ENCODE results near the gene EIF4EBP2. TPM values are rescaled to one million over a fixed set of nuclear protein-coding genes. Genes with fewer than 3 reads are reported as not detected.
A peak's percentile ranks its signal among the peaks of the same experiment; 100 is the strongest.

EIF4EBP2 gene
- polyA plus RNA-seq, 2 of the 4 experiments (the other 2 are of a cell fraction), result 13.0 to 15.4 TPM

GRCh38 chr10:70459774-70460490 is 56.0 kb downstream of the EIF4EBP2 start:
- Histone ChIP-seq H3K4me2 (no peak overlapping the region), H3K4me3 (no peak overlapping the region), H3K9me3 (no peaks in the 10 kb centered on the region), H3K4me1 (peaks cover 5% of the 10 kb centered on the region), H3K27ac (no peak overlapping the region)
- CTCF ChIA-PET, result interaction anchor here (0.5 to 19.9 kb wide), 14 partner anchors 10 to 346 kb away, joined by 3 to 376 read pairs (median 6); partner anchors contain the start of genes EIF4EBP2 and PALD1
- 87% methylated on average over 26 of the region's 29 CpGs for WGBS (ENCODE audit: missing lambda C conversion rate)
- FAIRE-seq (no peak), DNase-seq (ENCODE audit: low read depth in 1 of 2, low spot score in 1 of 2) (no peak), ATAC-seq (no peak)
- TF ChIP-seq SMC3 (IDR thresholded peaks at IDR 0.05), result no peak
- TF ChIP-seq CHD4 (IDR thresholded peaks at IDR 0.05; ENCODE audit: borderline replicate concordance), result no peak
- TF ChIP-seq KDM1A (IDR thresholded peaks at IDR 0.05; ENCODE audit: low read depth), result no peak
- TF ChIP-seq JUNB (IDR thresholded peaks at IDR 0.05), result no peak
- TF ChIP-seq PBX3 (IDR thresholded peaks at IDR 0.05), result no peak
- POLR2A ChIA-PET, result no interaction called here

DNA sequence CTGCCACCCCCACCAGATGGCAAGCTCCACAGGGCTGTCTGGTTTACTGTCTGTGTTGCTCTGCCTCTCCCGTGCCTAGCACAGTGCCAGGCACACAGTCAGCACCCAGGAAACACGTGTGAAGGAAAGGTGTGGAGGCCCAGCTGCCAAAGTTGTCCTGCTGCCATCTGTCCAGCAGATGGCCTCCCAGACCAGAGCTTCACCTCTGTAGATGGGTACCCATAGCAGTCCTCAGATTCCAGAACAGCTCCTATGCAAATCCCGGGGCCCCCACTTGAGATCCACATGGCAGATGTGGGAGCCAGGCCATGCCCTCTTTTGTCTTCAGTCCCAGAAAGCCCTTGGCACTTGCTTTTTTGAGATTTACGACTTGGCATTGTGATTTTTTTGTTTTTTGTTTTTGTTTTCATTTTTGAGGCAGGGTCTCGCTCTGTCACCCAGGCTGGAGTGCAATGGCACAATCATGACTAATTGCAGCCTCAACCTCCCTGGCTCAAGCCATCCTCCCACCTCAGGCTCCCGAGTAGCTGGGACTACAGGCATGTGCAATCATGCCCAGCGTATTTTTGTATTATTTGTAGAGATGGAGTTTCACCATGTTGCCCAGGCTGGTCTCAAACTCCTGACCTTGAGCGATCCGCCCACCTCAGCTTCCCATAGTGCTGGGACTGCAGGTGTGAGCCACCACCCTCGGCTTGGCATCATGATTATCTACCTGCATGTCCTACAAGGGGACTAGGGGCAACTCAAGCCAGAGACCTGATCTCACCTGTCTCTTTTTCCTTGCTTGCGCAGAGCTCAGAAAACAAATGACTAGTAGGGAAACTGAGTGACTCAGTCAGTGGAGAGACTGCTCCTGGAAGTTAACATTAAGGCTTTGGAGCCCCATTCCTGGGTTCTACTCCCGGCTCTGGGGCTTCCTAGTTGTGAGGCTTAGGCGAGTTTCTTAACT is 57.7 kb downstream of the EIF4EBP2 start:
- 32% methylated on average over 12 of the region's 13 CpGs for WGBS (ENCODE audit: missing lambda C conversion rate)
- no peak overlapping the region for H3K4me2 ChIP-seq
- DNase-seq (ENCODE audit: low read depth in 1 of 2, low spot score in 1 of 2) (peak; percentile 64 to 87), FAIRE-seq (peak; percentile 28), ATAC-seq (peak; percentile 88 to 91)
- H3K9me3 ChIP-seq, result no peaks in the 10 kb centered on the region
- no peak for TF ChIP-seq JUN (IDR thresholded peaks at IDR 0.05)
- peak; percentile 88 to 92 for TF ChIP-seq RAD21 (conservative IDR thresholded peaks at IDR 0.05 in 1 of 2, IDR thresholded peaks at IDR 0.05 in 1 of 2)
- no peak for TF ChIP-seq FOSL2 (IDR thresholded peaks at IDR 0.05)
- TF ChIP-seq FOSL2 (CRISPR knock-in tag; IDR thresholded peaks at IDR 0.05), result no peak
- peak; percentile 55; the same call in 1 of the 2 replicates for TF ChIP-seq MAX (IDR thresholded peaks at IDR 0.05)
- no peak for TF ChIP-seq PBX3 (IDR thresholded peaks at IDR 0.05)
- peak; percentile 72 for TF ChIP-seq SMC3 (IDR thresholded peaks at IDR 0.05)
- TF ChIP-seq, protein P1, sequence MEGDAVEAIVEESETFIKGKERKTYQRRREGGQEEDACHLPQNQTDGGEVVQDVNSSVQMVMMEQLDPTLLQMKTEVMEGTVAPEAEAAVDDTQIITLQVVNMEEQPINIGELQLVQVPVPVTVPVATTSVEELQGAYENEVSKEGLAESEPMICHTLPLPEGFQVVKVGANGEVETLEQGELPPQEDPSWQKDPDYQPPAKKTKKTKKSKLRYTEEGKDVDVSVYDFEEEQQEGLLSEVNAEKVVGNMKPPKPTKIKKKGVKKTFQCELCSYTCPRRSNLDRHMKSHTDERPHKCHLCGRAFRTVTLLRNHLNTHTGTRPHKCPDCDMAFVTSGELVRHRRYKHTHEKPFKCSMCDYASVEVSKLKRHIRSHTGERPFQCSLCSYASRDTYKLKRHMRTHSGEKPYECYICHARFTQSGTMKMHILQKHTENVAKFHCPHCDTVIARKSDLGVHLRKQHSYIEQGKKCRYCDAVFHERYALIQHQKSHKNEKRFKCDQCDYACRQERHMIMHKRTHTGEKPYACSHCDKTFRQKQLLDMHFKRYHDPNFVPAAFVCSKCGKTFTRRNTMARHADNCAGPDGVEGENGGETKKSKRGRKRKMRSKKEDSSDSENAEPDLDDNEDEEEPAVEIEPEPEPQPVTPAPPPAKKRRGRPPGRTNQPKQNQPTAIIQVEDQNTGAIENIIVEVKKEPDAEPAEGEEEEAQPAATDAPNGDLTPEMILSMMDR (IDR thresholded peaks at IDR 0.05), result peak; percentile 84
- H3K4me1 ChIP-seq, result peaks cover 5% of the 10 kb centered on the region
- no peak overlapping the region for H3K27ac ChIP-seq
- H3K4me3 ChIP-seq, result no peak overlapping the region
- ChIA-PET CTCF (interaction anchor here (0.5 to 19.9 kb wide), 63 partner anchors 10 to 824 kb away, joined by 3 to 376 read pairs (median 4); partner anchors contain the start of genes EIF4EBP2, NODAL and PALD1), POLR2A (interaction anchor here (1.3 kb wide), 1 partner anchor 58 kb away, joined by 3 read pairs; the partner anchor contains the start of gene EIF4EBP2)

DNA sequence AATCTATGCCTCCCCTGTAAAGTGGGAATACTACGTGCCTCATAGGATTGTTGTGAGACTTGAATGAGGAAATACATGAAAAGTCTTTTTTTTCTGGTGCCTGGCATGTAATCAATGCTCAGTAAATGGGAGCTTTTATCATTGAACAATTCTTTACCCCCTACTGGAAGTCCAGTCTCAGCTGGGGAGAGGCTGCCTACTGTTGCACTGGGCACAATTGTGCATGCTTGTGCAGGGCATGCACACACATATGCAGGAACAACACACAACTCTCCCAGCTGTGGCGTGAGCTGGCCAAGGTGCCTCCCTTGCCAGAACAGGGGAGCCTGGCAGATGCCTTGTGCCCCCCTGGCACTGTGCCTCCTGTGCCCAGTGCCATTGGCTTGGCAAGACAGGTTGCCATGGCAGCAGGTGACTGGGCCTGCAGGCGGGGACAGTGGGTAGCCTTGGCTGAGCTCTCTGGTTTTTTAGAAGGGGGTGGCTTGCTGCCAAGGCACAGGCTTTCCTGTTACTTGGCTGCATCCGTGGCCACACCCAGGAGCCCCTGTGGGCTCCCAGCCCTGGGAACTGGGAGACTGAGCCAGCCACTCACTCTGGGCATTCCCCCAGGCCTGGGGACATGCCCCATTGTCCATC is 58.5 kb downstream of the EIF4EBP2 start:
- ChIA-PET CTCF (interaction anchor here (0.5 to 19.9 kb wide), 26 partner anchors 10 to 440 kb away, joined by 3 to 376 read pairs (median 8); partner anchors contain the start of genes NODAL and PALD1), POLR2A (interaction anchor here (1.3 kb wide), 1 partner anchor 58 kb away, joined by 3 read pairs; the partner anchor contains the start of gene EIF4EBP2)
- FAIRE-seq, result no peak
- H3K4me2 ChIP-seq, result no peak overlapping the region
- peak; percentile 17 to 32; a peak in 2 of 6 replicates for ATAC-seq
- WGBS (ENCODE audit: missing lambda C conversion rate), result 67% methylated on average over 1 of the region's 4 CpGs
- no peak overlapping the region for H3K27ac ChIP-seq
- TF ChIP-seq NFE2L2 (conservative IDR thresholded peaks at IDR 0.05; ENCODE audit: low read length) (no peak), JUN (IDR thresholded peaks at IDR 0.05) (no peak), CBX2 (IDR thresholded peaks at IDR 0.05; ENCODE audit: borderline replicate concordance, low read depth) (no peak), RFX5 (IDR thresholded peaks at IDR 0.05) (peak; percentile 64; the same call in 1 of the 2 replicates), CBX8 (IDR thresholded peaks at IDR 0.05) (no peak), ZNF302 (CRISPR knock-in tag; IDR thresholded peaks at IDR 0.05) (no peak)
- peak in 1 of 2 experiments; percentile 21 for DNase-seq (ENCODE audit: low read depth in 1 of 2, low spot score in 1 of 2)
- peaks cover 5% of the 10 kb centered on the region for H3K4me1 ChIP-seq
- no peak overlapping the region for H3K4me3 ChIP-seq
- H3K9me3 ChIP-seq, result no peaks in the 10 kb centered on the region
